ENCODE measurements around the gene RGS3.

The RGS3 gene

DNA sequence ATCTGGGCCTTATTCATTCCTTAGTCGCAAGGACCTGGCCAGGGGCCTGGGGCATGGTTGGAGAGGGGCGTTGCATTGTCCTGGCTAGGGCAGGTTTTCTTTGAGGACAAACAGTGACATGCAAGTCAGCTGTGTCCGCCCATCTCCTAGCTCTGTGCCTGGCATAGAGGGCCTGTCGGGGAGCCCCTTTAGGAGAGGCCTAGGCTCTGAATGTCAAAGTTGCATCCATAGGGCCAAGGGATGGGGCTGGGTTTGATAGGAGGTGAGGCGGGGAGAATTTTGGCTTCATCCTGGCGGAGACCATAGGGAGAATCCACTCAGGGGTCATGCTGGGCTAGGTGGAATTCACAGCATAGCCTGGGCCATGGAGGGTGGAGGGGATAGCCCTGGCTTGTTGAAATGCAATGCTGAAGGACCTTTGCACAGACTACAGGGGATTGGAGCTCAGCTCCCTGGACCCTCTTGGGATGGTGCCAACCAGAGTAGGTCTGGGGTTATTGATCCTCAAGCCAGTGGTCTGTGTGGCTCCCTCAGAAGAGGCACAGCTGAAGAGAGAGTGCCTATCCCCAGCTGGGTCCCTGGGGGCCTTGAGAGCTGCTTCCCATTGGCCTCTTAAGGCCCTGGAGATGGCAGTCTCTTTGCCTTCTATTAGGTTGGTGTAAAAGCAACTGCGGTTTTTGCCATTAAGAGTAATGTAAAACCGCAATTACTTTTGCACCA, 104.0 kb downstream of the RGS3 start:
- in situ Hi-C loops (cut with HindIII; ENCODE audit: low sequenced_read_pairs), result no loop called here

DNA sequence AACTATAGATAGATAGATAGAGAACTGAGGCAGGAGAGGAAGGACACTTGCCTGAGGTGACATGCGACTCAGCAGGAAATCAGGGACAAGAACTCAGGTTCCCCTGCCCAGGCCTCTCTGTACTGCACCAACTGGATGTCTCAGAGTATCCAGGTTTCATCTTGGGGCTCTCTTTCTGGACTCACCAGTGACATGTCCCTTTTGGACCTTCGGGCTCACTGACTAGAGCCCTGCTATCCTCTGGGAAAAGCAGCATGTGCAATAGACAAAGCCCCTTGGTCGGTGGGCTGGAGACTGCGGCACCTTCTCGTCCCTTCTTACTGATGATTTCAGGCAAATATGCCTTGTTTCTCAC, 104.5 kb downstream of the RGS3 start:
- in situ Hi-C loops (cut with HindIII; ENCODE audit: low sequenced_read_pairs), result no loop called here

DNA sequence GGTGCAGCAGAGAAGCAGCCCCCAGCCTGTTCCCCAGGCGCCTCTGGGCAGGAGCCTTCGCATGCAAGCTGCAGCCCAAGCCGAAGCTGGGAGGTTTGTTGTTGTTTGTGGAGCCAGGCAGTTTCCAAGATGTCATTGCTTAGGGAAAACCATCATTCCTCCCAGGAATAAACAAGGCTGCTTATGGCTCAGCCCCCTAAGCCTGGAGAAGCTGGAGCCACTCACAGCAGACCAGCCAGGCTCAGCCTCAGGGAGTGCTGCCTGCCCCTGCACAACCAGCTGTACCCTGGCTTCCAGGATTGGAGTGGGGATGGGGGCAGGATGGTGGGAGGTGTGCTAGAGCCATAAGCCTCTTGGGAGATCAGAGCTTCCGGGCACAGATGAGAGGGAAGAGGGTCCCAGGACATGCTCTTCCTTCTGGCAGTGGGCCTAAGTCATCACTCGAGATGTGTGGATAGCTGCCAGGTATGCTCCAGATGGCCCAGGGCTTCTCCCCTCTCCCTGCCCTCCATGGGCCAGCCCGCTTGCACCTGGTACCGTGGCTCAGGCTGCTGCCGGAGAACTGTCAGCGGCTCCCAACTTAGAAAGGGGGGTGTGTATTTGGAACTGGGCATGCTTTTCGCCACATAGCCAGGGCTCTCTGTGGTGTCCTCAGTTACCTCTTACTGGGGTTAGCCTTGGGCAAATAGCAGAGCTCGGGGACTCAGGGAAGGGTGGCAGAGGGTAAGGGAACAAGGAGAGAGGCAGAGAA, 105.2 kb downstream of the RGS3 start:
- in situ Hi-C loops (cut with HindIII; ENCODE audit: low sequenced_read_pairs), result no loop called here

DNA sequence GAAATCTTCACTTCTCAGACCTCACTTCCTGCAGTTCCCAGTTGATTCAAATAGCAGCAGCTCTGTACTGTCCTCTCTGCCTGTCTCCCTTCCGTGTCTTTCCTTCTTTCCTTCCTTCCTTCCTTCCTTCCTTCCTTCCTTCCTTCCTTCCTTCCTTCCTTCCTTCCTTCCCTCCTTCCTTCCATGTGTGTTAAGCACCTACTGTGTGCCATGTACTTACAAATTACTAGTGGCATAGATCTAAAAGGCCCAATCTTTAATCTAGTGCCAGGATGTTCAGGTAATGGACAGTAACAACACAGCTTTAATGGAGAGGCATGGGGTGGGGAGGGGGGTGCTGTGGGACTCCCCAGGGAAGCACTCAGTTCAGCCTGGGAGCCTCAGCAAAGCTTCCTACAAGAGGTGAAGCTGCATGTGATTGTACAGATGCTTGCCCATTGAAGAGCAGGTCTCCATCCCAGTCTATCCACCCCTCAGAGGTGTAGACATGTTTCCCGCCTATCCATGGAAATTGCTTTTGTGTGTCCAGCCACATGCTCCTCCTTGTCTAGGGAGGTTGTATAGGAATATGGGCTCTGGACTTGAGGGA, 106.0 kb downstream of the RGS3 start:
- in situ Hi-C loops (cut with HindIII; ENCODE audit: low sequenced_read_pairs), result no loop called here

DNA sequence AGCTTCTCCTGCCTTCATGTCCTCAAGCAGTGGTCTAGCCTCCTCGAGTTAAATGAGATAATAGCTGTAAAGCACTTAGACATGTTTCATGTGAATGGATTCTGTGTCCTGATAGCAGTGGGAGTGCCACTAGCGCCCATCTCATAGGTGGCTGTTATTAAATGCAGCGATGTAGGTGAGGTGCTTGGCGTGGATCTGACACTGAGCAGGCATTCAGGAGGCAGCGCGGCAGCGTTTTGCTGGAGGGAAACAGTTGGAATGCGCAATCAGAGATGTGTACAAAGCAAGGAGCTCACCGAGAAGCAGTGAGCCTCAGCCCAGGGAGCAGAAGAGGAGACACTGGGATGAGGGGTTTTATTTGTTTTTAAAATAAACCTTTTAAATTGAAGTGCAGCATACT, 106.6 kb downstream of the RGS3 start:
- in situ Hi-C loops (cut with HindIII; ENCODE audit: low sequenced_read_pairs), result no loop called here

DNA sequence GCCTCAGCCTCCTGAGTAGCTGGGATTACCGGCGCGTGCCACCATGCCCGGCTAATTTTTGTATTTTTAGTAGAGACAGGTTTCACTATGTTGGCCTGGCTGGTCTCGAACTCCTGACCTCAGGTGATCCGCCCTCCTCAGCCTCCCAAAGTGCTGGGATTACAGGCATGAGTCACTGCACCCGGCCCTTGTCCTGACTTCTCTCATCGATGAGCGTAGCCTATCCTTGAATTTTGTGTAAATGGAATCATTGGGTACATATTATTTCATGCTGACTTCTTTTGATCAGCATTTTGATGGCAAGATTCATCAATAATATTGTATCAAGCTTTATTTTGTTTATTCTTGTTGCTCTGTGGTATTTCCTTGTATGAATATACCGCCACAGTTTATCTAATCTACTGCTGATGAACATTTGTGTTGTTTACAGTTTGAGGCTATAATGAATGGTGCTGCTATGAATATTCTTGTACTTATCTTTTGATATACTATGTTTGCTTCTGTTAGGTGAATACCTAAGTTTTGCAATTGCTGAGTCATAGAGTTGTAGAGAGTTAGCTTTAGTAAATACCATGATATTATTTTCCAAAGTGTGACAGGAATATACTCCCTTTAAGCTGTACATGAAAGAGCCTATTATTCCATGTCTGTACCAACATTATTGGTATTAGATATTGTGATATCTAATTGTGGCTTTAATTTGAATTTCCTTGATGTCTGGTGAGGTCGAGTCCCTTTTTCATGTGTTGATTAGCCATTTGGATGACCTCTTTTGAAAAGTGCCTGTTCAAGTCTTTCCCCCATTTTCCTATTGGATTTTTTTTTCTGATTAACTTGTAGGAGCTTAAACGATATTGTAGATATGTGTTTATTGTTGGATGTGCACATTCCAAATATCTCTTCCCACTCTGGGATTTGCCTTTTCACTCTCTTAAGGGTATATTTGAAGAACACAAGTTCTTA, 107.5 kb downstream of the RGS3 start:
- in situ Hi-C loops (cut with HindIII; ENCODE audit: low sequenced_read_pairs), result no loop called here

GRCh38 chr9:113572076-113572861, 108.7 kb downstream of the RGS3 start:
- in situ Hi-C loops (cut with HindIII; ENCODE audit: low sequenced_read_pairs), result no loop called here

DNA sequence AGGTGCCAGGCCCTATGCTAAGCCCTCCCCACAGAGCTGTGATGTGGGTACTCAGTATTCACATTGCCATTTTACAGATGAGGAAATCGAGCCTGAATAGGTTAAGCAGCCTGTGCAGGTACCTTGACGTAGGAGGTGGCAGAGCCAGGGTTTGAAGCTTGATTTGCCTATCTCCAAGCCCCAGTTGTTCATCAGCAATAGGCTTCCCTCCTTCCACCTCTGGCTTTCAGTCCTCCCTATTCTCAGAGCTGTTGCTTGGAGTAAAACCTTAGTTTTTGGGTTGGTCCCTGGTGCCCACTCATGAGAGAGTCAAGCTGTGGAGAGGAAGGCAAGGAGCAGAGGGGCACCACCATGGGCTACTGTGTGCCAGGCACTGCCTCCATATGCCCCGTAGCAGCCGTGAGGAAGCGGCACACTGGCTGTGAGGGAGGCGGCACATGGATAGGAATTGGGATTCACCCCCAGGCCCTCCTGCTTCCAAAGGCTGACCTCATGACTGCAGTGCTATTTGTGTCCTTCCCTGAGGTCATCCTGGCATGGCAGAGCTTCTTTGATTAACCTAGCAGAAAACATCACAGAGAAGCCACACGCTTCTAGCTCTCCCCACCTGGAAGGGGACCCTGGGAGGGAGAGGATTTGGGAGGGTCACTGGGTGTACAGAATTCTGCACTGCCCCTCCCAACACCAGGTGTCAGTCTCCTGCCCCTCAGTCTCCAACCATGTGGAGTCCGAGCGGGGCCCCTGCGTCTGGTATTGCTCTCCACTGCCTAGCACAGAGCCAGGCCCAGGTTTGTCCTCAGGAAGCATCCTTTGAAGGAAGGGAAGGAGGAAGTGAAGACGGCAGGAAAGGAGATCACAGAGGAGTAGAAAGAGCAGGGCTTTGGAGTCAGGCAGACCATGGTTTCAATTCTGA, 109.8 kb downstream of the RGS3 start:
- in situ Hi-C loops (cut with HindIII; ENCODE audit: low sequenced_read_pairs), result no loop called here

- in situ Hi-C loops (cut with HindIII; ENCODE audit: low sequenced_read_pairs), result no loop called here
Observed at GRCh38 chr9:113573959-113574352, 110.4 kb downstream of the RGS3 start.

- in situ Hi-C loops (cut with HindIII; ENCODE audit: low sequenced_read_pairs), result no loop called here
Observed at GRCh38 chr9:113574441-113575262, 111.1 kb downstream of the RGS3 start.

GRCh38 chr9:113577525-113578261, 114.2 kb downstream of the RGS3 start:
- in situ Hi-C loops (cut with HindIII; ENCODE audit: low sequenced_read_pairs), result no loop called here

- in situ Hi-C loops (cut with HindIII; ENCODE audit: low sequenced_read_pairs), result no loop called here
Observed at GRCh38 chr9:113578279-113578865, 114.8 kb downstream of the RGS3 start.

GRCh38 chr9:113578882-113579282, 115.4 kb downstream of the RGS3 start:
- in situ Hi-C loops (cut with HindIII; ENCODE audit: low sequenced_read_pairs), result no loop called here

GRCh38 chr9:113579283-113580040, 115.9 kb downstream of the RGS3 start:
- in situ Hi-C loops (cut with HindIII; ENCODE audit: low sequenced_read_pairs), result no loop called here

GRCh38 chr9:113580041-113580953, 116.8 kb downstream of the RGS3 start:
- in situ Hi-C loops (cut with HindIII; ENCODE audit: low sequenced_read_pairs), result no loop called here

GRCh38 chr9:113580954-113581311, 117.4 kb downstream of the RGS3 start:
- in situ Hi-C loops (cut with HindIII; ENCODE audit: low sequenced_read_pairs), result no loop called here

All from endothelial cell of hepatic sinusoid (primary cell).